K562 (cell line): ENCODE results near the gene COL16A1. TPM values are rescaled to one million over a fixed set of nuclear protein-coding genes. Genes with fewer than 3 reads are reported as not detected.

Experiments
- ATAC-seq: fragments of 200-7000 bp; cut with Tn5 transposase; 3 replicates; pipeline ENCODE4 v1.9.1; 2020; ENCODE audit warnings: moderate library complexity
- BruUV-seq: library from RNA; stranded (reverse); fragments of 400-500 nt; replicated peaks from 2 replicates; lab custom pipeline; 2021; lab: Mats Ljungman, UMichigan
- CTCF ChIA-PET: fragments of 300-600 bp; formaldehyde crosslinking; extraction: SDS; loops from one replicate; lab custom pipeline; 2021; ENCODE audit warnings: low intra/inter-chr PET ratio; lab: Yijun Ruan, JAX
- POLR2A ChIA-PET: fragments of 300-600, 350-650 bp; sonication (Branson Sonifier 250); formaldehyde crosslinking; extraction: SDS; loops from one replicate; lab custom pipeline; 2021; ENCODE audit warnings: antibody characterized with exemption, inconsistent platforms; lab: Yijun Ruan, JAX
- DNase-seq, 4 experiments: peaks; one replicate each; pipeline versions ENCODE4 v3.0.0 to v3.0.0-alpha.2; 2011 to 2018; ENCODE audit warnings: low spot score in 3 of 4, mixed read lengths in 3 of 4; ENCODE audit errors: extremely low read depth in 1 of 4
- FAIRE-seq: peaks from 2 replicates; lab custom pipeline; 2011; peaks lifted over from hg19 to GRCh38; lab: Jason Lieb, UNC
- H2AFZ ChIP-seq: 2 replicates; pipeline ENCODE4 v1.6.0; 2011; ENCODE audit warnings: low read depth, low read length, control low read depth, inconsistent platforms
- H3K27ac ChIP-seq: fragments of 200-600 bp; 3 replicates; pipeline ENCODE4 v1.8.0; 2011; ENCODE audit warnings: low read depth, mild to moderate bottlenecking, control low read depth, inconsistent platforms, low read length, moderate library complexity, mixed read lengths; ENCODE audit errors: extremely low read depth
- H3K27me3 ChIP-seq, 2 experiments: fragments of 300-600 bp in 1 of 2; 2 replicates in 1 of 2; 3 replicates in 1 of 2; pipeline versions ENCODE4 v1.6.0 to v1.8.0; 2011; ENCODE audit warnings: inconsistent platforms in 2 of 2, low read length in 2 of 2, mild to moderate bottlenecking in 1 of 2, mixed read lengths in 1 of 2, moderate library complexity in 1 of 2; ENCODE audit not compliant: control insufficient read depth in 2 of 2, insufficient read depth in 2 of 2
- H3K36me3 ChIP-seq: fragments of 300-600 bp; 3 replicates; pipeline ENCODE4 v1.8.0; 2011; ENCODE audit warnings: mild to moderate bottlenecking, low read length, inconsistent platforms; ENCODE audit not compliant: control insufficient read depth, insufficient read depth
- H3K4me1 ChIP-seq, 2 experiments: fragments of 200-600 bp in 1 of 2; replicated peaks in 1 of 2; 2 replicates in 1 of 2; 3 replicates in 1 of 2; pipeline versions ENCODE4 v1.5.1 to v1.8.0; 2011; ENCODE audit warnings: inconsistent platforms in 2 of 2, low read length in 2 of 2, mild to moderate bottlenecking in 1 of 2, mixed read lengths in 1 of 2, moderate library complexity in 1 of 2; ENCODE audit not compliant: control insufficient read depth in 2 of 2, insufficient read depth in 2 of 2
- H3K4me2 ChIP-seq: 2 replicates; pipeline ENCODE4 v1.6.1; 2011; ENCODE audit warnings: low read length, control low read depth, inconsistent platforms, mixed read lengths; ENCODE audit not compliant: insufficient read depth
- H3K4me3 ChIP-seq: fragments of 200-600 bp; sonication (generic), shearing (Covaris generic); 2 replicates; pipeline ENCODE4 v1.5.1; 2016; ENCODE audit warnings: control low read depth, inconsistent platforms
- H3K79me2 ChIP-seq: fragments of 200-600 bp; 3 replicates; pipeline ENCODE4 v1.8.0; 2011; ENCODE audit warnings: low read length, inconsistent platforms; ENCODE audit not compliant: control insufficient read depth, insufficient read depth
- H3K9ac ChIP-seq, 2 experiments: 2 replicates each; pipeline versions ENCODE4 v1.6.0 to v1.6.1; 2011; ENCODE audit warnings: low read depth in 2 of 2, low read length in 2 of 2, control low read depth in 1 of 2, inconsistent platforms in 1 of 2, mild to moderate bottlenecking in 1 of 2, mixed read lengths in 1 of 2; ENCODE audit not compliant: insufficient read depth in 1 of 2
- H3K9me1 ChIP-seq: one replicate; pipeline ENCODE4 v1.6.0; 2011; ENCODE audit warnings: inconsistent platforms, mild to moderate bottlenecking, low read length, moderate library complexity; ENCODE audit not compliant: control insufficient read depth, insufficient read depth
- H3K9me3 ChIP-seq: replicated peaks from 2 replicates; pipeline ENCODE4 v1.5.1; 2011; ENCODE audit warnings: low read depth, low read length, inconsistent platforms; ENCODE audit not compliant: control insufficient read depth, insufficient read depth
- H4K20me1 ChIP-seq: replicated peaks from 2 replicates; pipeline ENCODE4 v1.6.1; 2011; ENCODE audit warnings: low read length, inconsistent platforms, mixed read lengths; ENCODE audit not compliant: control insufficient read depth, insufficient read depth
- BRF2 ChIP-seq: IDR thresholded peaks from 3 replicates; pipeline ENCODE4 v1.6.1; 2011; ENCODE audit warnings: borderline replicate concordance, mild to moderate bottlenecking; ENCODE audit not compliant: insufficient read length, insufficient read depth
- CC2D1A ChIP-seq: fragments of 450-650 bp; IDR thresholded peaks from 2 replicates; pipeline ENCODE4 v1.6.1; 2017; ENCODE audit warnings: mild to moderate bottlenecking
- DMBX1 ChIP-seq: fragments of 250-450 bp; sonication (Bioruptor Pico); IDR thresholded peaks from 2 replicates; pipeline ENCODE4 v1.8.0; 2022; ENCODE audit warnings: inconsistent platforms, mild to moderate bottlenecking, moderate library complexity, borderline replicate concordance
- ESRRA ChIP-seq: fragments of 450-650 bp; IDR thresholded peaks from 2 replicates; pipeline ENCODE4 v1.6.1; 2014; ENCODE audit warnings: low read depth, mild to moderate bottlenecking, moderate library complexity, borderline replicate concordance
- MAX ChIP-seq: sonication (generic); formaldehyde crosslinking; IDR thresholded peaks from 2 replicates; pipeline ENCODE4 v1.9.0; 2022; ENCODE audit warnings: mild to moderate bottlenecking, missing genetic modification reagents
- MYBL2 ChIP-seq, 2 experiments: fragments of 450-650 bp in 1 of 2; sonication (generic) in 1 of 2; formaldehyde crosslinking in 1 of 2; IDR thresholded peaks; 2 replicates each; pipeline versions ENCODE4 v1.6.1 to v1.8.1; 2017 to 2022; ENCODE audit warnings: borderline replicate concordance in 1 of 2, inconsistent platforms in 1 of 2, low read depth in 1 of 2, mild to moderate bottlenecking in 1 of 2, missing genetic modification reagents in 1 of 2, moderate library complexity in 1 of 2
- SMARCE1 ChIP-seq: fragments of 450-650 bp; IDR thresholded peaks from 2 replicates; pipeline ENCODE4 v1.7.1; 2016; ENCODE audit warnings: mild to moderate bottlenecking
- SREBF2 ChIP-seq: sonication (generic); formaldehyde crosslinking; IDR thresholded peaks from 2 replicates; pipeline ENCODE4 v1.4.0; 2020; ENCODE audit warnings: mild to moderate bottlenecking, missing genetic modification reagents
- SRSF3 ChIP-seq: fragments of 200-400 bp; formaldehyde crosslinking; IDR thresholded peaks from 2 replicates; pipeline ENCODE4 v1.6.1; 2016; ENCODE audit warnings: mild to moderate bottlenecking, low read length, moderate library complexity; ENCODE audit not compliant: insufficient read depth
- TAL1 ChIP-seq: fragments of 450-650 bp; IDR thresholded peaks from 2 replicates; pipeline ENCODE4 v1.6.1; 2016; ENCODE audit warnings: mild to moderate bottlenecking
- ZEB2 ChIP-seq: fragments of 450-650 bp; IDR thresholded peaks from 2 replicates; pipeline ENCODE4 v1.6.1; 2016
- ZFP91 ChIP-seq: sonication (generic); formaldehyde crosslinking; IDR thresholded peaks from 2 replicates; pipeline ENCODE4 v1.8.0; 2022; ENCODE audit warnings: mild to moderate bottlenecking, missing genetic modification reagents
- ZNF311 ChIP-seq: fragments of 250-450 bp; sonication (Bioruptor Pico); IDR thresholded peaks from 2 replicates; pipeline ENCODE4 v1.4.0; 2020; ENCODE audit warnings: mild to moderate bottlenecking, moderate library complexity
- ZNF507 ChIP-seq: conservative IDR thresholded peaks from 2 replicates; pipeline ENCODE4 v1.6.1; 2017; ENCODE audit warnings: missing genetic modification characterization, missing compliant biosample characterization
- ZNF696 ChIP-seq: fragments of 250-450 bp; sonication (Bioruptor Pico); conservative IDR thresholded peaks from 2 replicates; pipeline ENCODE4 v1.4.0; 2020; ENCODE audit warnings: mild to moderate bottlenecking, moderate library complexity
- WGBS: fragments of 100-300 bp; shearing (Covaris generic); methylation state at CpG from one replicate; pipeline ENCODE4 v1.1.6; 2016; ENCODE audit warnings: low coverage, mixed read lengths; ENCODE audit not compliant: insufficient coverage; ENCODE audit errors: missing lambda C conversion rate; 5-methylcytosine and 5-hydroxymethylcytosine counted together
- in situ Hi-C: fragments of 300-500 bp; cut with MboI; formaldehyde crosslinking; loops from 4 replicates; pipeline ENCODE4 v1.15.0; 2018; ENCODE audit warnings: inconsistent platforms, mixed read lengths
- intact Hi-C: fragments of 100-400 bp; cut with micrococcal nuclease; formaldehyde crosslinking; loops from 2 replicates; pipeline ENCODE4 v1.14.2; 2022
- polyA plus RNA-seq, 8 experiments: library from polyadenylated mRNA; depleted of rRNA in 4 of 8; stranded (reverse) in 5 of 8; unstranded in 3 of 8; fragments of >200 nt; fragmentation: Nextera tagmentation in 2 of 8; fragmentation: Illumina TruSeq in 1 of 8; extraction: Ambion mirVana in 2 of 8; extraction: Trizol in 1 of 8; gene quantifications; 2 replicates each; pipeline versions ENCODE4 v1.2.1 to v1.2.3, GENCODE V29; 2011 to 2014; ENCODE audit warnings: inconsistent platforms in 1 of 8, missing spikeins in 1 of 8
- total RNA-seq, 7 experiments: library from RNA; depleted of rRNA in 6 of 7; stranded (reverse); fragments of >200 nt in 6 of 7; fragmentation: Illumina TruSeq in 2 of 7; extraction: Trizol in 2 of 7; gene quantifications; 2 replicates each; pipeline versions ENCODE4 v1.2.1 to v1.2.3, GENCODE V29; 2011 to 2021; ENCODE audit warnings: low replicate concordance in 1 of 7
- TF ChIP-seq, protein P1 (sequence below), 2 experiments: fragments of 250-450 bp in 1 of 2; fragments of 450-650 bp in 1 of 2; sonication (Bioruptor Pico) in 1 of 2; IDR thresholded peaks; 2 replicates each; pipeline versions ENCODE4 v1.6.1 to v1.8.0; 2016 to 2021; ENCODE audit warnings: mild to moderate bottlenecking in 2 of 2, moderate library complexity in 2 of 2, missing compliant biosample characterization in 1 of 2, missing genetic modification characterization in 1 of 2
- TF ChIP-seq, protein P2 (sequence below): fragments of 450-650 bp; IDR thresholded peaks from 2 replicates; pipeline ENCODE4 v1.7.0; 2016; ENCODE audit warnings: borderline replicate concordance

COL16A1 gene
- total and polyA plus RNA-seq, 9 of the 15 experiments (the other 6 are each of a cell fraction or from before 2014, with no cell fraction given): 0.11 to 0.60 (median 0.11) TPM; not detected in 6

DNA sequence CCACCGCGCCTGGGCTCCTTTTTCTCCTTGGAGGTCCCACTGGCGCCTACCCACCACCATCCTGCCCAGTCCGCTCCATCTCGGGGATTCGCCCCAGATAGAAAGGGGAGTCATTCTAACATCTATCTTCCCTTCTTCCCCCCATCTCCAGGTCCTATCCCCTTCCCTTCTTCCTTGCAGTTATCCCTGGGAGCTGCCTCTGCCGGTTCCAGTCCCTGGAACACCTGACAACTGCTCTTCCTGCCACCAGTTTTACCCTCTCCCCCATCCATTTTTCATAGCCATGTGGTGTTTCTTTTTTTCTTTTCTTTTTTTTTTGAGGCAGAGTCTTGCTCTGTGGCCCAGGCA is 12.0 kb upstream of the COL16A1 start:
- no peak for DNase-seq
- peak overlapping the region; percentile 24; the same call in 1 of the 2 replicates for H3K4me3 ChIP-seq
- H3K9ac ChIP-seq: peak overlapping the region; percentile 6 to 12; a peak in 1 of 4 replicates
- no peak overlapping the region for H3K27ac ChIP-seq
- peaks cover 13% of the 10 kb centered on the region; the same call in 1 of the 2 replicates for H4K20me1 ChIP-seq
- no peaks in the 10 kb centered on the region for H3K9me1 ChIP-seq
- in situ Hi-C loops: no loop called here
- BruUV-seq: no TSS peak
- ChIA-PET CTCF (interaction anchor here (0.6 to 1.7 kb wide), 3 partner anchors 30 to 72 kb away, joined by 3 to 8 read pairs (median 7); no protein-coding TSS in a partner anchor), POLR2A (interaction anchor here (0.6 to 1.8 kb wide), 8 partner anchors 11 to 358 kb away, joined by 3 to 11 read pairs (median 4); no protein-coding TSS in a partner anchor)
- FAIRE-seq: no peak
- H3K27me3 ChIP-seq: peaks cover 12 to 43% of the 10 kb centered on the region in 2 experiments
- H3K9me3 ChIP-seq: no peaks in the 10 kb centered on the region
- H2AFZ ChIP-seq: peak overlapping the region; percentile 84
- WGBS: 3% methylated on average over 6 of the region's 7 CpGs
- no peaks in the 10 kb centered on the region for H3K79me2 ChIP-seq
- ATAC-seq: peak; percentile 5
- H3K36me3 ChIP-seq: no peaks in the 10 kb centered on the region
- intact Hi-C loops: loop anchor here (2.0 kb wide), 1 partner anchor 73 kb away; no protein-coding TSS in a partner anchor
- peaks cover 26 to 33% of the 10 kb centered on the region in 2 experiments; a peak in 4 of 5 replicates for H3K4me1 ChIP-seq
- peak overlapping the region; percentile 77 for H3K4me2 ChIP-seq
- TF ChIP-seq SRSF3 (no peak), ESRRA (no peak), MAX (CRISPR knock-in tag) (no peak), TAL1 (peak; percentile 31), CC2D1A (0 out of 2 replicates have a peak, but pooled peaks have one; percentile 28), DMBX1 (CRISPR knock-in tag) (no peak), ZNF507 (no peak), SMARCE1 (0 out of 2 replicates have a peak, but pooled peaks have one; percentile 23), ZEB2 (no peak), ZNF696 (CRISPR knock-in tag) (no peak), ZNF311 (CRISPR knock-in tag) (no peak), SREBF2 (no peak), ZFP91 (CRISPR knock-in tag) (no peak), MYBL2 (IDR thresholded peaks at IDR 0.05; ENCODE audit: low read depth) (no peak), MYBL2 (CRISPR knock-in tag; IDR thresholded peaks at IDR 0.05; ENCODE audit: borderline replicate concordance) (no peak), BRF2 (no peak)
- TF ChIP-seq, protein P1, sequence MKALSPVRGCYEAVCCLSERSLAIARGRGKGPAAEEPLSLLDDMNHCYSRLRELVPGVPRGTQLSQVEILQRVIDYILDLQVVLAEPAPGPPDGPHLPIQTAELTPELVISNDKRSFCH (CRISPR knock-in tag; IDR thresholded peaks at IDR 0.05): no peak
- TF ChIP-seq, protein P1 (tag; IDR thresholded peaks at IDR 0.05): 0 out of 2 replicates have a peak, but pooled peaks have one; percentile 5
- TF ChIP-seq, protein P2, sequence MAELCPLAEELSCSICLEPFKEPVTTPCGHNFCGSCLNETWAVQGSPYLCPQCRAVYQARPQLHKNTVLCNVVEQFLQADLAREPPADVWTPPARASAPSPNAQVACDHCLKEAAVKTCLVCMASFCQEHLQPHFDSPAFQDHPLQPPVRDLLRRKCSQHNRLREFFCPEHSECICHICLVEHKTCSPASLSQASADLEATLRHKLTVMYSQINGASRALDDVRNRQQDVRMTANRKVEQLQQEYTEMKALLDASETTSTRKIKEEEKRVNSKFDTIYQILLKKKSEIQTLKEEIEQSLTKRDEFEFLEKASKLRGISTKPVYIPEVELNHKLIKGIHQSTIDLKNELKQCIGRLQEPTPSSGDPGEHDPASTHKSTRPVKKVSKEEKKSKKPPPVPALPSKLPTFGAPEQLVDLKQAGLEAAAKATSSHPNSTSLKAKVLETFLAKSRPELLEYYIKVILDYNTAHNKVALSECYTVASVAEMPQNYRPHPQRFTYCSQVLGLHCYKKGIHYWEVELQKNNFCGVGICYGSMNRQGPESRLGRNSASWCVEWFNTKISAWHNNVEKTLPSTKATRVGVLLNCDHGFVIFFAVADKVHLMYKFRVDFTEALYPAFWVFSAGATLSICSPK: no peak
